Liver (tissue), 3 donors: ENCODE measurements around the gene LRRTM3.

Source experiments
- EGR1 ChIP-seq, 2 donors: IDR thresholded peaks; 2 replicates each; pipeline ENCODE4 v1.6.1; 2016 to 2018; ENCODE audit warnings: antibody characterized with exemption in 2 of 2, low read depth in 2 of 2
- GABPA ChIP-seq, 2 donors: IDR thresholded peaks in 1 of 2; conservative IDR thresholded peaks in 1 of 2; 2 replicates each; pipeline ENCODE4 v1.6.1; 2016; ENCODE audit warnings: antibody characterized with exemption in 2 of 2, mild to moderate bottlenecking in 1 of 2, moderate library complexity in 1 of 2
- HNF4G ChIP-seq: IDR thresholded peaks from 2 replicates; pipeline ENCODE4 v1.6.1; 2016; ENCODE audit warnings: antibody characterized with exemption
- JUND ChIP-seq, 2 donors: IDR thresholded peaks; 2 replicates each; pipeline ENCODE4 v1.6.1; 2016; ENCODE audit warnings: antibody characterized with exemption in 2 of 2
- RAD21 ChIP-seq, 2 donors: IDR thresholded peaks; 2 replicates each; pipeline ENCODE4 v1.6.1; 2016; ENCODE audit warnings: antibody characterized with exemption in 2 of 2, mild to moderate bottlenecking in 2 of 2
- RXRA ChIP-seq, 2 donors: IDR thresholded peaks; 2 replicates each; pipeline ENCODE4 v1.6.1; 2017 to 2018; ENCODE audit warnings: antibody characterized with exemption in 2 of 2, mild to moderate bottlenecking in 1 of 2
- SP1 ChIP-seq: IDR thresholded peaks from 2 replicates; pipeline ENCODE4 v1.6.1; 2018; ENCODE audit warnings: antibody characterized with exemption, mild to moderate bottlenecking
- TAF1 ChIP-seq: conservative IDR thresholded peaks from 2 replicates; pipeline ENCODE4 v1.6.1; 2016; ENCODE audit warnings: antibody characterized with exemption, mild to moderate bottlenecking
- YY1 ChIP-seq: IDR thresholded peaks from 2 replicates; pipeline ENCODE4 v1.6.1; 2016; ENCODE audit warnings: antibody characterized with exemption, mild to moderate bottlenecking
- TF ChIP-seq, protein P1 (sequence below): fragments of 150-350 bp; IDR thresholded peaks from 2 replicates; pipeline ENCODE4 v1.5.1; 2017; ENCODE audit warnings: improper control_type of control experiment, low read depth, low read length; ENCODE audit not compliant: missing input control
- TF ChIP-seq, protein P2 (sequence below): IDR thresholded peaks from 2 replicates; pipeline ENCODE4 v1.6.1; 2016; ENCODE audit warnings: antibody characterized with exemption, mild to moderate bottlenecking
- TF ChIP-seq, protein P3 (sequence below): IDR thresholded peaks from 2 replicates; pipeline ENCODE4 v1.6.1; 2016; ENCODE audit warnings: antibody characterized with exemption
- TF ChIP-seq, protein P4 (sequence below): IDR thresholded peaks from 2 replicates; pipeline ENCODE4 v1.6.1; 2016; ENCODE audit warnings: antibody characterized with exemption
- TF ChIP-seq, protein P5 (sequence below): IDR thresholded peaks from 2 replicates; pipeline ENCODE4 v1.6.1; 2016; ENCODE audit warnings: antibody characterized with exemption
- donor health status: healthy.
- donor health status: healthy.

DNA sequence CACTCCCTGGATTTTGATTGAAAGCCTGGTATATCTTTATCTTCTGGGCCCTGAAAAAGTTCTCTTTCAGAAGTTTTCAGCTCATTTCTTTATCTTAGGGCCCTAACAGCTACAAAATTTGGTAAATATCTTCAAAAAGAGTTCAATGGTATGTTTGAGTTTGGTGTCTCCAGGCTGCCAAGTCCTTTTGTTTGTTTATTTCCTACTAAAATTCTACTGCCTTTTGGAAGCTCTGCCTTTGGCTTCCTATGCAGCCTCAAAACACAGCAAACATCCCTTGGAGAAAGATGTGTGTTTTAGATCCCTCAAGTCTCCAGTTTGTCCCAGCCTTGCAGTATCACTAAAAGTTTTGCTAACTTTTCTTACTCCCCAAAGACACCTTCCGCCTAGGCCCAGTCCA lies 146.8 kb downstream of the LRRTM3 start:
- TF ChIP-seq, protein P1, sequence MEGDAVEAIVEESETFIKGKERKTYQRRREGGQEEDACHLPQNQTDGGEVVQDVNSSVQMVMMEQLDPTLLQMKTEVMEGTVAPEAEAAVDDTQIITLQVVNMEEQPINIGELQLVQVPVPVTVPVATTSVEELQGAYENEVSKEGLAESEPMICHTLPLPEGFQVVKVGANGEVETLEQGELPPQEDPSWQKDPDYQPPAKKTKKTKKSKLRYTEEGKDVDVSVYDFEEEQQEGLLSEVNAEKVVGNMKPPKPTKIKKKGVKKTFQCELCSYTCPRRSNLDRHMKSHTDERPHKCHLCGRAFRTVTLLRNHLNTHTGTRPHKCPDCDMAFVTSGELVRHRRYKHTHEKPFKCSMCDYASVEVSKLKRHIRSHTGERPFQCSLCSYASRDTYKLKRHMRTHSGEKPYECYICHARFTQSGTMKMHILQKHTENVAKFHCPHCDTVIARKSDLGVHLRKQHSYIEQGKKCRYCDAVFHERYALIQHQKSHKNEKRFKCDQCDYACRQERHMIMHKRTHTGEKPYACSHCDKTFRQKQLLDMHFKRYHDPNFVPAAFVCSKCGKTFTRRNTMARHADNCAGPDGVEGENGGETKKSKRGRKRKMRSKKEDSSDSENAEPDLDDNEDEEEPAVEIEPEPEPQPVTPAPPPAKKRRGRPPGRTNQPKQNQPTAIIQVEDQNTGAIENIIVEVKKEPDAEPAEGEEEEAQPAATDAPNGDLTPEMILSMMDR: no peak
- TF ChIP-seq, protein P2, sequence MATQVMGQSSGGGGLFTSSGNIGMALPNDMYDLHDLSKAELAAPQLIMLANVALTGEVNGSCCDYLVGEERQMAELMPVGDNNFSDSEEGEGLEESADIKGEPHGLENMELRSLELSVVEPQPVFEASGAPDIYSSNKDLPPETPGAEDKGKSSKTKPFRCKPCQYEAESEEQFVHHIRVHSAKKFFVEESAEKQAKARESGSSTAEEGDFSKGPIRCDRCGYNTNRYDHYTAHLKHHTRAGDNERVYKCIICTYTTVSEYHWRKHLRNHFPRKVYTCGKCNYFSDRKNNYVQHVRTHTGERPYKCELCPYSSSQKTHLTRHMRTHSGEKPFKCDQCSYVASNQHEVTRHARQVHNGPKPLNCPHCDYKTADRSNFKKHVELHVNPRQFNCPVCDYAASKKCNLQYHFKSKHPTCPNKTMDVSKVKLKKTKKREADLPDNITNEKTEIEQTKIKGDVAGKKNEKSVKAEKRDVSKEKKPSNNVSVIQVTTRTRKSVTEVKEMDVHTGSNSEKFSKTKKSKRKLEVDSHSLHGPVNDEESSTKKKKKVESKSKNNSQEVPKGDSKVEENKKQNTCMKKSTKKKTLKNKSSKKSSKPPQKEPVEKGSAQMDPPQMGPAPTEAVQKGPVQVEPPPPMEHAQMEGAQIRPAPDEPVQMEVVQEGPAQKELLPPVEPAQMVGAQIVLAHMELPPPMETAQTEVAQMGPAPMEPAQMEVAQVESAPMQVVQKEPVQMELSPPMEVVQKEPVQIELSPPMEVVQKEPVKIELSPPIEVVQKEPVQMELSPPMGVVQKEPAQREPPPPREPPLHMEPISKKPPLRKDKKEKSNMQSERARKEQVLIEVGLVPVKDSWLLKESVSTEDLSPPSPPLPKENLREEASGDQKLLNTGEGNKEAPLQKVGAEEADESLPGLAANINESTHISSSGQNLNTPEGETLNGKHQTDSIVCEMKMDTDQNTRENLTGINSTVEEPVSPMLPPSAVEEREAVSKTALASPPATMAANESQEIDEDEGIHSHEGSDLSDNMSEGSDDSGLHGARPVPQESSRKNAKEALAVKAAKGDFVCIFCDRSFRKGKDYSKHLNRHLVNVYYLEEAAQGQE: no peak
- no peak for TF ChIP-seq GABPA (IDR thresholded peaks at IDR 0.05 in 1 of 2, conservative IDR thresholded peaks at IDR 0.05 in 1 of 2)
- TF ChIP-seq YY1: no peak
- TF ChIP-seq EGR1 (IDR thresholded peaks at IDR 0.05; ENCODE audit: low read depth in 2 of 2): no peak
- no peak for TF ChIP-seq HNF4G
- no peak for TF ChIP-seq RAD21 (IDR thresholded peaks at IDR 0.05)
- TF ChIP-seq, protein P3, sequence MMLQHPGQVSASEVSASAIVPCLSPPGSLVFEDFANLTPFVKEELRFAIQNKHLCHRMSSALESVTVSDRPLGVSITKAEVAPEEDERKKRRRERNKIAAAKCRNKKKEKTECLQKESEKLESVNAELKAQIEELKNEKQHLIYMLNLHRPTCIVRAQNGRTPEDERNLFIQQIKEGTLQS: no peak
- TF ChIP-seq TAF1: no peak
- TF ChIP-seq, protein P4, sequence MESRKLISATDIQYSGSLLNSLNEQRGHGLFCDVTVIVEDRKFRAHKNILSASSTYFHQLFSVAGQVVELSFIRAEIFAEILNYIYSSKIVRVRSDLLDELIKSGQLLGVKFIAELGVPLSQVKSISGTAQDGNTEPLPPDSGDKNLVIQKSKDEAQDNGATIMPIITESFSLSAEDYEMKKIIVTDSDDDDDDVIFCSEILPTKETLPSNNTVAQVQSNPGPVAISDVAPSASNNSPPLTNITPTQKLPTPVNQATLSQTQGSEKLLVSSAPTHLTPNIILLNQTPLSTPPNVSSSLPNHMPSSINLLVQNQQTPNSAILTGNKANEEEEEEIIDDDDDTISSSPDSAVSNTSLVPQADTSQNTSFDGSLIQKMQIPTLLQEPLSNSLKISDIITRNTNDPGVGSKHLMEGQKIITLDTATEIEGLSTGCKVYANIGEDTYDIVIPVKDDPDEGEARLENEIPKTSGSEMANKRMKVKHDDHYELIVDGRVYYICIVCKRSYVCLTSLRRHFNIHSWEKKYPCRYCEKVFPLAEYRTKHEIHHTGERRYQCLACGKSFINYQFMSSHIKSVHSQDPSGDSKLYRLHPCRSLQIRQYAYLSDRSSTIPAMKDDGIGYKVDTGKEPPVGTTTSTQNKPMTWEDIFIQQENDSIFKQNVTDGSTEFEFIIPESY: no peak
- TF ChIP-seq RXRA (IDR thresholded peaks at IDR 0.05): no peak
- TF ChIP-seq SP1: no peak
- TF ChIP-seq JUND (IDR thresholded peaks at IDR 0.05): no peak
- TF ChIP-seq, protein P5, sequence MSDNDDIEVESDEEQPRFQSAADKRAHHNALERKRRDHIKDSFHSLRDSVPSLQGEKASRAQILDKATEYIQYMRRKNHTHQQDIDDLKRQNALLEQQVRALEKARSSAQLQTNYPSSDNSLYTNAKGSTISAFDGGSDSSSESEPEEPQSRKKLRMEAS: no peak
